ENCODE measurements around the gene CNOT1.

The CNOT1 gene

GRCh38 chr16:58541711-58542110, 87.9 kb downstream of the CNOT1 start:
- H3K27ac ChIP-seq (replicated peaks): no peak overlapping the region
- H3K4me3 ChIP-seq (replicated peaks; ENCODE audit: insufficient read depth, low read length): no peak overlapping the region
- no peak for TF ChIP-seq GABPA (IDR thresholded peaks at IDR 0.05; ENCODE audit: low read depth)
- no peak for TF ChIP-seq CTCF (IDR thresholded peaks at IDR 0.05; ENCODE audit: insufficient read depth, low read length)
- TF ChIP-seq POLR2AphosphoS5 (IDR thresholded peaks at IDR 0.05; ENCODE audit: low read depth): no peak
- TF ChIP-seq SPI1 (IDR thresholded peaks at IDR 0.05; ENCODE audit: borderline replicate concordance, low read depth): no peak
- TF ChIP-seq REST (IDR thresholded peaks at IDR 0.05; ENCODE audit: insufficient replicate concordance, low read depth): no peak
- no peak for DNase-seq (ENCODE audit: low read depth in 1 of 2, low spot score in 1 of 2)
- no peaks in the 10 kb centered on the region for H3K27me3 ChIP-seq (ENCODE audit: insufficient read depth, poor library complexity, severe bottlenecking)

- no peak overlapping the region for H3K4me3 ChIP-seq (replicated peaks; ENCODE audit: insufficient read depth, low read length)
- TF ChIP-seq POLR2AphosphoS5 (IDR thresholded peaks at IDR 0.05; ENCODE audit: low read depth): no peak
- no peak for TF ChIP-seq GABPA (IDR thresholded peaks at IDR 0.05; ENCODE audit: low read depth)
- TF ChIP-seq REST (IDR thresholded peaks at IDR 0.05; ENCODE audit: insufficient replicate concordance, low read depth): no peak
- TF ChIP-seq SPI1 (IDR thresholded peaks at IDR 0.05; ENCODE audit: borderline replicate concordance, low read depth): no peak
- no peak for DNase-seq (ENCODE audit: low read depth in 1 of 2, low spot score in 1 of 2)
- no peak overlapping the region for H3K27ac ChIP-seq (replicated peaks)
- H3K27me3 ChIP-seq (ENCODE audit: insufficient read depth, poor library complexity, severe bottlenecking): no peaks in the 10 kb centered on the region
Measured at GRCh38 chr16:58537124-58537906, 92.3 kb downstream of the CNOT1 start.

GRCh38 chr16:58536278-58536677, 93.3 kb downstream of the CNOT1 start:
- DNase-seq (ENCODE audit: low read depth in 1 of 2, low spot score in 1 of 2): no peak
- Histone ChIP-seq H3K4me3 (replicated peaks; ENCODE audit: insufficient read depth, low read length) (no peak overlapping the region), H3K27me3 (ENCODE audit: insufficient read depth, poor library complexity, severe bottlenecking) (no peaks in the 10 kb centered on the region), H3K27ac (replicated peaks) (no peak overlapping the region)
- no peak for TF ChIP-seq CTCF (IDR thresholded peaks at IDR 0.05; ENCODE audit: insufficient read depth, low read length)
- TF ChIP-seq REST (IDR thresholded peaks at IDR 0.05; ENCODE audit: insufficient replicate concordance, low read depth): no peak
- no peak for TF ChIP-seq SPI1 (IDR thresholded peaks at IDR 0.05; ENCODE audit: borderline replicate concordance, low read depth)
- no peak for TF ChIP-seq POLR2AphosphoS5 (IDR thresholded peaks at IDR 0.05; ENCODE audit: low read depth)
- no peak for TF ChIP-seq GABPA (IDR thresholded peaks at IDR 0.05; ENCODE audit: low read depth)
